Measurements from ENCODE around the gene NUDT9.
"Not testable (repeated sequence)": the region's sequence is repeated elsewhere in the genome, so short reads cannot be mapped to it uniquely, and the experiment has no call there.

NUDT9 gene

GRCh38 chr4:87406462-87406861 is 15.9 kb upstream of the NUDT9 start:
- TF ChIP-seq EZH2phosphoT487 (conservative IDR thresholded peaks at IDR 0.05; ENCODE audit: low read length) (no peak), CTCF (IDR thresholded peaks at IDR 0.05; ENCODE audit: insufficient read depth, low read length, poor library complexity, severe bottlenecking) (no peak)
- Histone ChIP-seq H3K4me2 (ENCODE audit: low read depth, low read length, poor library complexity, severe bottlenecking) (no peak overlapping the region), H3K9ac (ENCODE audit: low read length) (no peak overlapping the region), H4K20me1 (ENCODE audit: low read depth, low read length) (no peaks in the 10 kb centered on the region), H3K9me3 (ENCODE audit: insufficient read depth, low read length) (no peaks in the 10 kb centered on the region), H3F3A (ENCODE audit: insufficient read depth) (no peaks in the 10 kb centered on the region), H3K36me3 (ENCODE audit: low read length) (no peaks in the 10 kb centered on the region), H3K27me3 (ENCODE audit: low read length) (no peaks in the 10 kb centered on the region), H2AFZ (ENCODE audit: low read depth, low read length, severe bottlenecking) (no peak overlapping the region), H3K4me3 (ENCODE audit: insufficient read depth, low read length, poor library complexity, severe bottlenecking) (no peak overlapping the region), H3K79me2 (ENCODE audit: insufficient read depth, low read length) (no peaks in the 10 kb centered on the region), H3K27ac (ENCODE audit: low read depth, low read length) (no peak overlapping the region), H3K9me2 (replicated peaks; ENCODE audit: insufficient read depth, low read length) (no peaks in the 10 kb centered on the region)

- H3K79me2 ChIP-seq (ENCODE audit: insufficient read depth, low read length); H3K4me2 ChIP-seq (ENCODE audit: low read depth, low read length, poor library complexity, severe bottlenecking); H2AFZ ChIP-seq (ENCODE audit: low read depth, low read length, severe bottlenecking): not testable (repeated sequence)
Observed at GRCh38 chr4:87406902-87407301, 15.5 kb upstream of the NUDT9 start.

GRCh38 chr4:87409420-87409939 is 12.9 kb upstream of the NUDT9 start:
- no peak overlapping the region for H3K4me3 ChIP-seq (ENCODE audit: insufficient read depth, low read length, poor library complexity, severe bottlenecking)
- no peaks in the 10 kb centered on the region for H3K9me2 ChIP-seq (replicated peaks; ENCODE audit: insufficient read depth, low read length)
- TF ChIP-seq EZH2phosphoT487 (conservative IDR thresholded peaks at IDR 0.05; ENCODE audit: low read length) (no peak), CTCF (IDR thresholded peaks at IDR 0.05; ENCODE audit: insufficient read depth, low read length, poor library complexity, severe bottlenecking) (no peak)
- no peak overlapping the region for H3K9ac ChIP-seq (ENCODE audit: low read length)
- H3K79me2 ChIP-seq (ENCODE audit: insufficient read depth, low read length), result no peaks in the 10 kb centered on the region
- no peaks in the 10 kb centered on the region for H4K20me1 ChIP-seq (ENCODE audit: low read depth, low read length)
- H3K27me3 ChIP-seq (ENCODE audit: low read length), result no peaks in the 10 kb centered on the region
- no peaks in the 10 kb centered on the region for H3K9me3 ChIP-seq (ENCODE audit: insufficient read depth, low read length)
- no peak overlapping the region for H3K4me2 ChIP-seq (ENCODE audit: low read depth, low read length, poor library complexity, severe bottlenecking)
- no peaks in the 10 kb centered on the region for H3K36me3 ChIP-seq (ENCODE audit: low read length)
- no peaks in the 10 kb centered on the region for H3F3A ChIP-seq (ENCODE audit: insufficient read depth)
- H2AFZ ChIP-seq (ENCODE audit: low read depth, low read length, severe bottlenecking), result no peak overlapping the region
- H3K27ac ChIP-seq (ENCODE audit: low read depth, low read length), result no peak overlapping the region

More at GRCh38 chr4:87406902-87407301, 15.5 kb upstream of the NUDT9 start:
- not testable (repeated sequence) for H4K20me1 ChIP-seq (ENCODE audit: low read depth, low read length); H3K36me3 ChIP-seq (ENCODE audit: low read length); H3K27ac ChIP-seq (ENCODE audit: low read depth, low read length); H3F3A ChIP-seq (ENCODE audit: insufficient read depth); H3K4me3 ChIP-seq (ENCODE audit: insufficient read depth, low read length, poor library complexity, severe bottlenecking); H3K27me3 ChIP-seq (ENCODE audit: low read length); H3K9me2 ChIP-seq (replicated peaks; ENCODE audit: insufficient read depth, low read length); H3K9ac ChIP-seq (ENCODE audit: low read length); H3K9me3 ChIP-seq (ENCODE audit: insufficient read depth, low read length)

GRCh38 chr4:87410157-87410556 is 12.2 kb upstream of the NUDT9 start:
- H3K9me3 ChIP-seq (ENCODE audit: insufficient read depth, low read length), result no peaks in the 10 kb centered on the region
- H4K20me1 ChIP-seq (ENCODE audit: low read depth, low read length), result no peaks in the 10 kb centered on the region
- H3K79me2 ChIP-seq (ENCODE audit: insufficient read depth, low read length), result no peaks in the 10 kb centered on the region
- no peaks in the 10 kb centered on the region for H3K36me3 ChIP-seq (ENCODE audit: low read length)
- no peak overlapping the region for H2AFZ ChIP-seq (ENCODE audit: low read depth, low read length, severe bottlenecking)
- H3K9me2 ChIP-seq (replicated peaks; ENCODE audit: insufficient read depth, low read length), result no peaks in the 10 kb centered on the region
- H3K4me2 ChIP-seq (ENCODE audit: low read depth, low read length, poor library complexity, severe bottlenecking), result no peak overlapping the region
- no peaks in the 10 kb centered on the region for H3F3A ChIP-seq (ENCODE audit: insufficient read depth)
- no peak overlapping the region for H3K9ac ChIP-seq (ENCODE audit: low read length)
- H3K27me3 ChIP-seq (ENCODE audit: low read length), result no peaks in the 10 kb centered on the region
- H3K27ac ChIP-seq (ENCODE audit: low read depth, low read length), result no peak overlapping the region
- H3K4me3 ChIP-seq (ENCODE audit: insufficient read depth, low read length, poor library complexity, severe bottlenecking), result no peak overlapping the region
- TF ChIP-seq CTCF (IDR thresholded peaks at IDR 0.05; ENCODE audit: insufficient read depth, low read length, poor library complexity, severe bottlenecking), result no peak
- no peak for TF ChIP-seq EZH2phosphoT487 (conservative IDR thresholded peaks at IDR 0.05; ENCODE audit: low read length)
